T-helper 1 cell treated with Interleukin-12 subunit alpha and Interleukin-12 subunit beta and Interleukin-4 antibody, amounts not matched to agents 30 μg/mL and 1 μg/mL, for 36 hours (primary cell): ENCODE results near the gene SERGEF.

Source experiments
- H3K27ac Mint-ChIP-seq: one replicate; pipeline ENCODE4 v1.8.0; 2021; ENCODE audit warnings: mild to moderate bottlenecking, mixed read lengths
- H3K27me3 Mint-ChIP-seq: one replicate; pipeline ENCODE4 v1.8.0; 2021; ENCODE audit warnings: low read depth, mixed read lengths
- H3K36me3 Mint-ChIP-seq: one replicate; pipeline ENCODE4 v1.8.0; 2021; ENCODE audit warnings: low read depth, mixed read lengths
- H3K4me1 Mint-ChIP-seq: one replicate; pipeline ENCODE4 v1.8.0; 2021; ENCODE audit warnings: low read depth, mixed read lengths
- H3K4me3 Mint-ChIP-seq: one replicate; pipeline ENCODE4 v1.8.0; 2021; ENCODE audit warnings: mild to moderate bottlenecking, moderate library complexity, mixed read lengths
- H3K9me3 Mint-ChIP-seq: one replicate; pipeline ENCODE4 v1.8.0; 2021; ENCODE audit warnings: mixed read lengths

Gene SERGEF

GRCh38 chr11:17951685-17952388 is 61.0 kb downstream of the SERGEF start:
- Mint-ChIP-seq H3K27ac (no peak overlapping the region), H3K27me3 (no peaks in the 10 kb centered on the region), H3K4me1 (no peaks in the 10 kb centered on the region), H3K4me3 (no peak overlapping the region), H3K9me3 (no peaks in the 10 kb centered on the region), H3K36me3 (peaks cover 29% of the 10 kb centered on the region)

GRCh38 chr11:17950644-17951043 is 62.2 kb downstream of the SERGEF start:
- H3K36me3 Mint-ChIP-seq = peaks cover 33% of the 10 kb centered on the region
- no peaks in the 10 kb centered on the region for H3K4me1 Mint-ChIP-seq
- H3K27me3 Mint-ChIP-seq = no peaks in the 10 kb centered on the region
- no peak overlapping the region for H3K27ac Mint-ChIP-seq
- H3K9me3 Mint-ChIP-seq = no peaks in the 10 kb centered on the region
- no peak overlapping the region for H3K4me3 Mint-ChIP-seq

DNA sequence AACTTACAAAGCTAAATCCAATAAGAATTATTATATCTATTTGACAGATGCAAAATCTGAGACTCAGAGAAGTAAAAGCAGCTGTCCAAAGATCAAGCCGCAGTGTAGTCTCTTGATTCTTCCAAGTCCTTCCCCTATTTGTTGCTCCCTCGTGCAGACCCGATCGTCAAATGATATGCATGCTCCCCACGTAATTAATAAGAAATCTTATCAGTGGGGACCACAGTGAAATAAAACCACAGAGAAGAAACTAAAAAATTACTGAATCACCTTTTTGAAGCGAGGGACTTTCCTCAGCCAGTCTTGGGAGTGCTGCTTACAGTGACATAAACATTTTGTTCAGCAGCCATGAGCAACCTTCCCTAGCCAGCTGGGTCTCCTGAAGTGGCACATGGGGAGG is 64.6 kb downstream of the SERGEF start:
- no peak overlapping the region for H3K27ac Mint-ChIP-seq
- H3K9me3 Mint-ChIP-seq = peaks cover 14% of the 10 kb centered on the region
- no peaks in the 10 kb centered on the region for H3K4me1 Mint-ChIP-seq
- H3K36me3 Mint-ChIP-seq = peaks cover 31% of the 10 kb centered on the region
- no peaks in the 10 kb centered on the region for H3K27me3 Mint-ChIP-seq
- H3K4me3 Mint-ChIP-seq = no peak overlapping the region

DNA sequence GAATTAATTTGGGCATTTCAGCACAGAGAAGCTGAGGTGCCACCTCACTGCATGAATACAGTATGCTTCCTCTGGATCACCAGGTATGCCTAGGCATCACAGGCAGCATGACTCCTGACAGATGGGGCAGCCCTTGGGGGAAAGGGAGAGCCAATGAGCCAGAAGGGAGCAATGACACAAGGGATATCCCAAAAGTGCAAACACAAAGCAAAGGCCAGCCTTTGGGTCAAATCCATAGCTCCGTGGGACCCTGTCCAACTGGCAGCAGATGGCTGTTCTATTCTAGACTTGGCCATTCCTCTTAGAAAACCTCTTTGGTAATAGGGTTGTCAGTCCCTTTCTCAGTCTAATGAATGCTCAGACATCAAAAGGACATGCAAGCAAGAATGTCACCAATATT is 73.3 kb downstream of the SERGEF start:
- Mint-ChIP-seq H3K9me3 (peaks cover 13% of the 10 kb centered on the region), H3K4me3 (no peak overlapping the region), H3K4me1 (no peaks in the 10 kb centered on the region), H3K27me3 (no peaks in the 10 kb centered on the region), H3K36me3 (peaks cover 10% of the 10 kb centered on the region), H3K27ac (no peak overlapping the region)

DNA sequence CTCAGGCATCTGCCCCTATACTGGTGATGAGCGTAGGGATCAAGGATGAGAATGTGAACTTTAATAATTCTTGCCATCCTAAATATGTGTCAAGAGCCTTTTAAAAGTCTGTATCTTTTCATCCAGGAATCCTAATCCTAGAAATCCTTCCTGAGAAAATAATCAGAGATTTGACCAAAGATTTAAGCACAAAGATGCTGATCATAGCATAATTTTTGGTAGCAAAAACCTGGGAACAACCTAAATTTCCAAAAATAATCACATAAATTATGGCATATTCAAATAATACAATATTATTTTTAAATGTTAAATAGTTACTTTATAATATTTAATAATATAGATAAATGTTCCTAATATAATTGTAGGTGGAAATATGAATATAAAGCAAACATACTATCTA is 76.1 kb downstream of the SERGEF start:
- no peaks in the 10 kb centered on the region for H3K27me3 Mint-ChIP-seq
- no peaks in the 10 kb centered on the region for H3K9me3 Mint-ChIP-seq
- no peaks in the 10 kb centered on the region for H3K4me1 Mint-ChIP-seq
- no peak overlapping the region for H3K27ac Mint-ChIP-seq
- no peak overlapping the region for H3K4me3 Mint-ChIP-seq
- peaks cover 5% of the 10 kb centered on the region for H3K36me3 Mint-ChIP-seq

DNA sequence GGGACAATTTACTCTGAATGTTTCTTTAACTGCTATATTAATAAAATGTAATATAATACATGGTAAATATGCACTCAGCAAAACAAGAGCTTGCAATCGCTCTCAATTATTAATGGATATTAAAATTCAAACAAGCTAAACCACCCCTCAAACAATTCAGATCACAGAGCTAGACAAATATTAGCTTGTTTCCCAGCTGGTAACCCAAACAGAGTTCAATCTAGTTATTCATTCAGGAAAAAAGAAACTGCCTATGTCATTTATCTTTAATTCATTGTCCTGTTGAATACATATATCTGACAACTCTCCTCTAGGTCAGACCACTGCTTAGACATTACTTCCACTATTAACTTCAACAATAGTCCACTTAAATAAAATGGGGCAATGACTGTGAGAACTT is 78.7 kb downstream of the SERGEF start:
- H3K9me3 Mint-ChIP-seq = no peaks in the 10 kb centered on the region
- H3K27ac Mint-ChIP-seq = no peak overlapping the region
- H3K27me3 Mint-ChIP-seq = no peaks in the 10 kb centered on the region
- H3K4me3 Mint-ChIP-seq = no peak overlapping the region
- no peaks in the 10 kb centered on the region for H3K4me1 Mint-ChIP-seq
- H3K36me3 Mint-ChIP-seq = peaks cover 6% of the 10 kb centered on the region

- peaks cover 6% of the 10 kb centered on the region for H3K36me3 Mint-ChIP-seq
- no peaks in the 10 kb centered on the region for H3K27me3 Mint-ChIP-seq
- no peaks in the 10 kb centered on the region for H3K4me1 Mint-ChIP-seq
- H3K9me3 Mint-ChIP-seq = no peaks in the 10 kb centered on the region
- no peak overlapping the region for H3K27ac Mint-ChIP-seq
- no peak overlapping the region for H3K4me3 Mint-ChIP-seq
Measured at GRCh38 chr11:17933708-17934107, 79.1 kb downstream of the SERGEF start.

- H3K27me3 Mint-ChIP-seq = no peaks in the 10 kb centered on the region
- no peaks in the 10 kb centered on the region for H3K4me1 Mint-ChIP-seq
- H3K9me3 Mint-ChIP-seq = no peaks in the 10 kb centered on the region
- H3K4me3 Mint-ChIP-seq = no peak overlapping the region
- H3K27ac Mint-ChIP-seq = no peak overlapping the region
- H3K36me3 Mint-ChIP-seq = peaks cover 8% of the 10 kb centered on the region
Measured at GRCh38 chr11:17932472-17932871, 80.4 kb downstream of the SERGEF start.

DNA sequence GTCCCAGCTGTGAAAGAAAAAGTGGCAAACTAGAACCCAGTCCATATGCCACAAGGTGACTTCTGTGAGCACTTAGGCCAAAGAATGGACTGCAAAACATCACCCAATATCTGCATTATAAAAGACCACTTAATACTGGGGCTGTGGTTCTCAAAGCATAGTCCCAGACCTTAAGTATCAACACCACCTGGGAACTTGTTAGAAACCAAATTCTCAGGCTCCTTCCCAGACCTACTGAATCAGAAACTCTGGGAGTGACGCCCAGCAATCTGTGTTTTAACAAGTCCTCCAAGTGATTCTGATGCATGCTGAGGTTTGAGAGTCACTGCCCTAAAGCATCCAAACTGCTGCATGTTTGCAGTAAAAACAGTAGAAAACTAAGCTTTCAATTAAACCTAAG is 81.3 kb downstream of the SERGEF start:
- Mint-ChIP-seq H3K9me3 (no peaks in the 10 kb centered on the region), H3K27me3 (no peaks in the 10 kb centered on the region), H3K36me3 (peaks cover 9% of the 10 kb centered on the region), H3K4me1 (no peaks in the 10 kb centered on the region), H3K4me3 (no peak overlapping the region), H3K27ac (no peak overlapping the region)

DNA sequence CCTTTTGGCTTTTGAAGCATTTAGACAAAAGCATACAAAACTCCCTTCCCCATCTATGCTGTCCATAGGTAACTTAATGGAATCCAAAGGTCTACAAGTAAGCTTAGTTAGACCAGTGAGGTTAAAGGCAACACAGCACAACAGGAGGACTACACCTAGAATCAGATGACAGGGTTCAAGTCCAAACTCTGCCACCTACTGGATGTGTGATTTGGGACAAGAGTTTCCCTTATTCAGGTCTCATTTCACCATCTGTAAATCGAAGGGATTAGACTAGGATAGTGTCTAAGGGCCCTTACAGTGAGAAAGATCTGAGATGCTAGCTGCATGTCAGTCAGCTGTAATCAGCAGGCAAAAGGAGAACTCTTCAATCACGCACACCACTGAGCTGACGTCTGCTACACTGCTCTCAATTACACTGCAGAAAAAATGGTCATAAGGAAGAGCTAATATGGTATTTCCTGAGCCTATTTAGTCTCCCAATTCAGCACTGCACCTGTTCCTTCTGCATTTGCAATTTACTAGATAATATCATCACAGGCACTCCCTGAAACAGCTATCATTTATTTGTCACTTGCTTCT is 82.2 kb downstream of the SERGEF start:
- no peak overlapping the region for H3K4me3 Mint-ChIP-seq
- no peaks in the 10 kb centered on the region for H3K4me1 Mint-ChIP-seq
- H3K9me3 Mint-ChIP-seq = no peaks in the 10 kb centered on the region
- peaks cover 9% of the 10 kb centered on the region for H3K36me3 Mint-ChIP-seq
- no peaks in the 10 kb centered on the region for H3K27me3 Mint-ChIP-seq
- H3K27ac Mint-ChIP-seq = no peak overlapping the region

- Mint-ChIP-seq H3K4me1 (no peaks in the 10 kb centered on the region), H3K36me3 (peaks cover 9% of the 10 kb centered on the region), H3K27ac (no peak overlapping the region), H3K27me3 (no peaks in the 10 kb centered on the region), H3K4me3 (no peak overlapping the region), H3K9me3 (no peaks in the 10 kb centered on the region)
Measured at GRCh38 chr11:17929171-17929570, 83.7 kb downstream of the SERGEF start.

- Mint-ChIP-seq H3K36me3 (peaks cover 13% of the 10 kb centered on the region), H3K4me3 (no peak overlapping the region), H3K9me3 (no peaks in the 10 kb centered on the region), H3K27ac (no peak overlapping the region), H3K27me3 (no peaks in the 10 kb centered on the region), H3K4me1 (no peaks in the 10 kb centered on the region)
Measured at GRCh38 chr11:17927681-17928343, 85.0 kb downstream of the SERGEF start.

DNA sequence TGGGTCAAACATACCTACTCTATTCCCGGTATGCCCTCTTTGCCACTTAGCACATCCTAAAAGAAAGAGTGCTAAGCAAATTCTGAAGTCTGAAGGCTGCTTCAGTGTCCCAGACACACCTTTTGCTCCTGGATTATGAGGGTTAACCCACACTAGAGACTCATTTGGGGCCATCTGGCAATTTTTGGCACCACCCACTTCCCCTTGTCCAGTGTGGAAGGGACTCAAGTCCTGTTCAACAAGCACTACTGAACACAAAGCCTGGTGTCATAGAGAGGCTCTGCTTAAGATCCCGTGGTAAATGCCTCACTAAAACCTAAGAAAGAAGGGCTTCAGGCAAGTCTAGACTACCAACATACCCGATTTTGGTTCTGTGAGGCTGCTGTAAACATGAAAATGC is 85.8 kb downstream of the SERGEF start:
- H3K4me1 Mint-ChIP-seq = no peaks in the 10 kb centered on the region
- H3K27ac Mint-ChIP-seq = no peak overlapping the region
- no peaks in the 10 kb centered on the region for H3K27me3 Mint-ChIP-seq
- H3K9me3 Mint-ChIP-seq = no peaks in the 10 kb centered on the region
- peaks cover 12% of the 10 kb centered on the region for H3K36me3 Mint-ChIP-seq
- H3K4me3 Mint-ChIP-seq = no peak overlapping the region

DNA sequence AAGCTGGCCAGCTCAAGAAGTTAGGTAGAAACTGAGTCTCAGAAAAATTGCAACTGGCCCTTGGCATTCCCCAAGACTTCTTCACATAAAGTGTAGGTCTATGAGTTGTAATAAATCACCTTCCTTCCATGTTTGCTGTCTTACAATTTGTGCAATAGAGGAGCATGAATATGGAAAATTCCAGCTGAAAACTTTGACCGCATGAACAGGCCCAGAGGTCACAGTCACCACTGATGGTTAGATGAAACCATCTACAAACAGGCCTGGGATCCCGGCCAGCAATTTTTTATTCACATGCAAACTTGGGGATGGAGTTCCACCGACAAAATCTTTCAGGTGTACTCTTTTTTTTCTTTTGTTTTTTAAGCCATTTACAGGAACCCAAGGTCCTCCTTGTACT is 88.1 kb downstream of the SERGEF start:
- Mint-ChIP-seq H3K27me3 (no peaks in the 10 kb centered on the region), H3K9me3 (no peaks in the 10 kb centered on the region), H3K4me1 (no peaks in the 10 kb centered on the region), H3K27ac (no peak overlapping the region), H3K36me3 (peaks cover 10% of the 10 kb centered on the region), H3K4me3 (no peak overlapping the region)

- Mint-ChIP-seq H3K27ac (no peak overlapping the region), H3K9me3 (no peaks in the 10 kb centered on the region), H3K27me3 (no peaks in the 10 kb centered on the region), H3K4me1 (no peaks in the 10 kb centered on the region), H3K4me3 (no peak overlapping the region), H3K36me3 (peaks cover 10% of the 10 kb centered on the region)
Measured at GRCh38 chr11:17923217-17923616, 89.6 kb downstream of the SERGEF start.
